Parathyroid adenoma (tissue), 2 donors: ENCODE measurements around the gene ARL8A.

Source experiments
- H2AFZ ChIP-seq: fragments of 300-600 bp; sonication (generic); one replicate; pipeline ENCODE4 v1.7.0; 2017; ENCODE audit warnings: antibody characterized with exemption, mild to moderate bottlenecking
- H3K27ac ChIP-seq: fragments of 300-600 bp; sonication (generic); one replicate; pipeline ENCODE4 v1.7.0; 2017
- H3K27me3 ChIP-seq: fragments of 300-600 bp; sonication (generic); one replicate; pipeline ENCODE4 v1.7.0; 2017; ENCODE audit warnings: low read length; ENCODE audit not compliant: control insufficient read depth, insufficient read depth
- H3K36me3 ChIP-seq: fragments of 300-600 bp; sonication (generic); one replicate; pipeline ENCODE4 v1.7.0; 2017; ENCODE audit warnings: low read length; ENCODE audit not compliant: control insufficient read depth, insufficient read depth
- H3K4me1 ChIP-seq: fragments of 300-600 bp; sonication (generic); one replicate; pipeline ENCODE4 v1.7.0; 2017; ENCODE audit warnings: control low read depth
- H3K4me2 ChIP-seq: fragments of 300-600 bp; sonication (generic); one replicate; pipeline ENCODE4 v1.7.0; 2017; ENCODE audit warnings: low read length
- H3K4me3 ChIP-seq: fragments of 300-600 bp; sonication (generic); one replicate; pipeline ENCODE4 v1.7.0; 2017; ENCODE audit warnings: low read depth, low read length
- H3K79me2 ChIP-seq: fragments of 300-600 bp; sonication (generic); one replicate; pipeline ENCODE4 v1.7.0; 2017; ENCODE audit warnings: control low read depth
- H3K9ac ChIP-seq: fragments of 300-600 bp; sonication (generic); one replicate; pipeline ENCODE4 v1.7.0; 2017; ENCODE audit warnings: mild to moderate bottlenecking
- H3K9me3 ChIP-seq: fragments of 300-600 bp; sonication (generic); one replicate; pipeline ENCODE4 v1.7.0; 2017; ENCODE audit warnings: low read length; ENCODE audit not compliant: control insufficient read depth
- TF ChIP-seq, protein P1 (sequence below): fragments of 300-600 bp; sonication (generic); IDR thresholded peaks from one replicate; pipeline ENCODE4 v1.7.0; 2017; ENCODE audit warnings: antibody characterized with exemption, mild to moderate bottlenecking
- donor health status: primary hyperparathyroidism.

The ARL8A gene

DNA sequence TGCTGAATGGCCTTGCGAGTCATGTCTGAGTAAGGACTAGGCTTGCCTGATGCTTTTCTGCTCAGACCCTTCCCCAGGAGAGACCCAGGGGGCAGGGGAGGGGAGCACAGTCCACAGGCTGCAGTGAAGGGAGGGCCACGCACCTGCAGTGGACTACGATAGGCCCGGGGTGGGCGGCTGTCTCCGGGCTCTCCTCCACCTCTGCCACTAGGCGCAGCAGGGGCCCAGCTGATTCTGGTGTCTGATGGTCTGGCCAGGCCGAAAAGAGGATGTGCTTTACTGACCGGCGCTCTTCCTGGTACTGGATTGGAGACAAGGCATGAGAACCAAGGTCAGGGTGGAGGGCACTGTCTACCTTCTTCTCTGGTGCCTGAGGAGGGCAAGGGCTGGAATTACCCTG lies 7.9 kb upstream of the ARL8A start:
- no peak overlapping the region for H3K4me2 ChIP-seq
- no peak overlapping the region for H3K4me3 ChIP-seq
- H2AFZ ChIP-seq, result no peak overlapping the region
- H3K9ac ChIP-seq, result no peak overlapping the region
- no peak overlapping the region for H3K27ac ChIP-seq
- no peaks in the 10 kb centered on the region for H3K79me2 ChIP-seq
- H3K9me3 ChIP-seq, result no peaks in the 10 kb centered on the region
- H3K4me1 ChIP-seq, result peaks cover 9% of the 10 kb centered on the region
- no peaks in the 10 kb centered on the region for H3K36me3 ChIP-seq
- H3K27me3 ChIP-seq, result no peaks in the 10 kb centered on the region
- TF ChIP-seq, protein P1, sequence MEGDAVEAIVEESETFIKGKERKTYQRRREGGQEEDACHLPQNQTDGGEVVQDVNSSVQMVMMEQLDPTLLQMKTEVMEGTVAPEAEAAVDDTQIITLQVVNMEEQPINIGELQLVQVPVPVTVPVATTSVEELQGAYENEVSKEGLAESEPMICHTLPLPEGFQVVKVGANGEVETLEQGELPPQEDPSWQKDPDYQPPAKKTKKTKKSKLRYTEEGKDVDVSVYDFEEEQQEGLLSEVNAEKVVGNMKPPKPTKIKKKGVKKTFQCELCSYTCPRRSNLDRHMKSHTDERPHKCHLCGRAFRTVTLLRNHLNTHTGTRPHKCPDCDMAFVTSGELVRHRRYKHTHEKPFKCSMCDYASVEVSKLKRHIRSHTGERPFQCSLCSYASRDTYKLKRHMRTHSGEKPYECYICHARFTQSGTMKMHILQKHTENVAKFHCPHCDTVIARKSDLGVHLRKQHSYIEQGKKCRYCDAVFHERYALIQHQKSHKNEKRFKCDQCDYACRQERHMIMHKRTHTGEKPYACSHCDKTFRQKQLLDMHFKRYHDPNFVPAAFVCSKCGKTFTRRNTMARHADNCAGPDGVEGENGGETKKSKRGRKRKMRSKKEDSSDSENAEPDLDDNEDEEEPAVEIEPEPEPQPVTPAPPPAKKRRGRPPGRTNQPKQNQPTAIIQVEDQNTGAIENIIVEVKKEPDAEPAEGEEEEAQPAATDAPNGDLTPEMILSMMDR, result no peak

DNA sequence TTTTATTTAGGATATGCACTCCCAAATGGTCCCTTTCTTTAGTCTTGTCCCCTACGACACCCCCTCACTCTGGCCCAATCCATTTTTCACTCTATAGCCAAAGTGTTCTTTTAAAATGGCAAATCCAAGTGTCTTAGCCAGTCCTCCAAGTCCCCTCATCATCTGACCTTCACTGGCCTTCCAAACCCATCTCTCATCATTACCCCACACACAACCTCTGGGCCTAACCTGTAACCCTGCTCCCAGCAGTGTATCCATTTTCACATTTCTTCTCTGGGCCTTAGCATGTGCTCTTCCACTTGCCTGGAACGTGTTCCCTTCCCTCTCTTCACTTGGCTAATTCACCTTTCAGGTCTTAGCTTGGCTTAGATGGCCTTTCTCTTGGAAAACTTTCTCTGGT lies 6.5 kb upstream of the ARL8A start:
- TF ChIP-seq, protein P1, result no peak
- H3K4me2 ChIP-seq, result no peak overlapping the region
- H3K4me3 ChIP-seq, result no peak overlapping the region
- no peaks in the 10 kb centered on the region for H3K79me2 ChIP-seq
- no peaks in the 10 kb centered on the region for H3K36me3 ChIP-seq
- no peak overlapping the region for H2AFZ ChIP-seq
- no peak overlapping the region for H3K9ac ChIP-seq
- H3K27me3 ChIP-seq, result no peaks in the 10 kb centered on the region
- peaks cover 9% of the 10 kb centered on the region for H3K4me1 ChIP-seq
- H3K27ac ChIP-seq, result no peak overlapping the region
- no peaks in the 10 kb centered on the region for H3K9me3 ChIP-seq

DNA sequence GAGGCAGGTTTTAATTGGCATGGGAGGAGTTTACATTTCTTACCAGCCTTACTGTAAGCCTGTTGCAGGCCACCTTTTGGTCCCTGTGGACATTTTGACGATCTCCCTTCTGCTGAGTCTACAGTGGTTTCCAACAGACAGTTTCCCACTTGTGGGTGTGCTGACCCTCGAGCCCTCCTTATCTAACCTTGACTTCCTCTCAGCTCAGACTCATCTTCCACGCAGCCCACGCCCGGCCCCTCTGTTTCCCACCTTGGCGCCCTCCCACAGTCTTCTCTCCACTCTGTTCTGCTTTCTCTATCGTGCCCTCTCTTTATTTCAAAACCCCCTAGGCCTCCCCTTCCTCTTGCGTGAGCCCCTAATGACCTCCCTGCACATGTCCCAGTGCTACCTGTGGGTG lies 6.1 kb upstream of the ARL8A start:
- H3K9me3 ChIP-seq, result no peaks in the 10 kb centered on the region
- H3K79me2 ChIP-seq, result no peaks in the 10 kb centered on the region
- H2AFZ ChIP-seq, result no peak overlapping the region
- H3K9ac ChIP-seq, result no peak overlapping the region
- TF ChIP-seq, protein P1, result no peak
- H3K36me3 ChIP-seq, result no peaks in the 10 kb centered on the region
- no peak overlapping the region for H3K4me3 ChIP-seq
- no peak overlapping the region for H3K4me2 ChIP-seq
- no peaks in the 10 kb centered on the region for H3K27me3 ChIP-seq
- no peak overlapping the region for H3K27ac ChIP-seq
- H3K4me1 ChIP-seq, result peaks cover 9% of the 10 kb centered on the region

DNA sequence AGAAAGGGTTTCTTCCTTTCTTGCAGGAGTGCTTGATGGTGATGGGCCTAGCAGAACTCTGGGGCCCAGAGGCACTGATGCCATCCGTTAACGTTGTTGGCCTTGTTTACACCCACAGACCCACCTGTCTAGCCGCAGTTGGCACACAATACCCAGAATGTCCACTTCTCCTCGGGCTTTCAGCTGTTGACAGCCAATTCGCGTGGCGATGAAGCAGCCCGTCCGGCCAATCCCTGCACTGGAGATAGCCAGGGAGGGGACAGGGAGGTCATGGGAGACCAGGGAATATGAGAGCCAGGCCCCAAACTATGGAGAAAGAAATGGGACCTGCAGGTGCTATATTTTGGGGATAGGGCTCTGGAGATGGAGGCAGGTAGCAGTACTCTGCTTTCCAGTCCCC lies 5.7 kb upstream of the ARL8A start:
- peaks cover 6% of the 10 kb centered on the region for H3K4me1 ChIP-seq
- no peak overlapping the region for H2AFZ ChIP-seq
- H3K4me2 ChIP-seq, result no peak overlapping the region
- no peaks in the 10 kb centered on the region for H3K79me2 ChIP-seq
- H3K9me3 ChIP-seq, result no peaks in the 10 kb centered on the region
- H3K36me3 ChIP-seq, result no peaks in the 10 kb centered on the region
- H3K27ac ChIP-seq, result no peak overlapping the region
- H3K27me3 ChIP-seq, result no peaks in the 10 kb centered on the region
- TF ChIP-seq, protein P1, result no peak
- no peak overlapping the region for H3K4me3 ChIP-seq
- H3K9ac ChIP-seq, result no peak overlapping the region

DNA sequence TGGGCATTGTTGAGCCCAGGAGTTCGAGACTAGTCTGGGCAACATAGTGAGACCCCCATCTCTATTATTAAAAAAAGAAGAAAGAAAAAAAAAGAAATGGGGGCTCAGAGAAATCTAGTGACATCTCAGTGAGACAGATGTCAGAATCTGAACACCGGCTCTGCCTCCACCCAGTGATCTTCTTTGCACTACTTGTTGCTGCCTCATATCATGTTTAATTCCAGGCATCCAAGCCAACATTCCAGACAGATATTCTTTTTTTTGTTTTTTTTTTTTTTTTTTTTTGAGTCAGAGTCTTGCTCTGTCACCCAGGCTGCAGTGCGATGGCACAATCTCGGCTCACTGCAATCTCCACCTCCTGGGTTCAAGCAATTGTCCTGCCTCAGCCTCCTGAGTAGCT lies 5.0 kb upstream of the ARL8A start:
- no peaks in the 10 kb centered on the region for H3K4me1 ChIP-seq
- no peaks in the 10 kb centered on the region for H3K36me3 ChIP-seq
- H3K9ac ChIP-seq, result no peak overlapping the region
- H3K4me3 ChIP-seq, result no peak overlapping the region
- H3K4me2 ChIP-seq, result no peak overlapping the region
- H3K27me3 ChIP-seq, result no peaks in the 10 kb centered on the region
- TF ChIP-seq, protein P1, result no peak
- H3K79me2 ChIP-seq, result no peaks in the 10 kb centered on the region
- no peak overlapping the region for H2AFZ ChIP-seq
- no peaks in the 10 kb centered on the region for H3K9me3 ChIP-seq
- H3K27ac ChIP-seq, result no peak overlapping the region
